RWPE1 (cell line): Measurements from ENCODE around the gene GLIS2.
"Not testable (repeated sequence)": the region's sequence is repeated elsewhere in the genome, so short reads cannot be mapped to it uniquely, and the experiment has no call there.

ENCODE experiments used
- CTCF ChIA-PET: fragments of 350-600 bp; sonication (Branson Sonifier 250); formaldehyde crosslinking; extraction: SDS; loops from one replicate; lab custom pipeline; 2021; lab: Yijun Ruan, JAX
- POLR2A ChIA-PET: fragments of 400-600 bp; formaldehyde crosslinking; extraction: SDS; loops from one replicate; lab custom pipeline; 2020; ENCODE audit warnings: antibody characterized with exemption; ENCODE audit not compliant: low non-redundant PET; lab: Yijun Ruan, JAX
- DNase-seq: peaks from one replicate; pipeline ENCODE4 v3.0.0; 2012; ENCODE audit warnings: low spot score
- H3K27ac ChIP-seq: fragments of 450-650 bp; 2 replicates; pipeline ENCODE4 v1.5.1; 2017
- CTCF ChIP-seq: fragments of 450-650 bp; conservative IDR thresholded peaks from 2 replicates; pipeline ENCODE4 v1.5.1; 2017; ENCODE audit warnings: low read depth, mild to moderate bottlenecking

GLIS2 gene

GRCh38 chr16:4332623-4333307, 16.9 kb downstream of the GLIS2 start:
- peak overlapping the region; percentile 37 for H3K27ac ChIP-seq
- no peak for DNase-seq
- CTCF ChIA-PET: interaction anchor here (0.6 to 2.1 kb wide), 3 partner anchors 44 to 108 kb away, joined by 3 to 6 read pairs (median 3); no protein-coding TSS in a partner anchor
- POLR2A ChIA-PET: no interaction called here
- TF ChIP-seq CTCF: no peak

- peak overlapping the region; percentile 37 for H3K27ac ChIP-seq
- no peak for TF ChIP-seq CTCF
- ChIA-PET POLR2A (interaction anchor here (0.6 kb wide), 1 partner anchor 387 kb away, joined by 3 read pairs; no protein-coding TSS in a partner anchor), CTCF (interaction anchor here (0.6 to 2.1 kb wide), 2 partner anchors 70 to 107 kb away, joined by 3 to 6 read pairs; no protein-coding TSS in a partner anchor)
- no peak for DNase-seq
Observed at GRCh38 chr16:4333308-4333638, 17.4 kb downstream of the GLIS2 start.

GRCh38 chr16:4333714-4334113, 17.8 kb downstream of the GLIS2 start:
- peak overlapping the region; percentile 37 for H3K27ac ChIP-seq
- POLR2A ChIA-PET: interaction anchor here (0.6 kb wide), 1 partner anchor 386 kb away, joined by 3 read pairs; no protein-coding TSS in a partner anchor
- CTCF ChIA-PET, DNase-seq: not testable (repeated sequence)

- TF ChIP-seq CTCF: no peak
- DNase-seq: no peak
- peak overlapping the region; percentile 71 for H3K27ac ChIP-seq
- CTCF ChIA-PET: interaction anchor here (0.7 kb wide), 1 partner anchor 79 kb away, joined by 3 read pairs; no protein-coding TSS in a partner anchor
- POLR2A ChIA-PET: no interaction called here
Observed at GRCh38 chr16:4334724-4335495, 19.0 kb downstream of the GLIS2 start.

GRCh38 chr16:4336701-4337539, 21.1 kb downstream of the GLIS2 start:
- POLR2A ChIA-PET: no interaction called here
- peak overlapping the region; percentile 71 for H3K27ac ChIP-seq
- no peak for TF ChIP-seq CTCF
- no peak for DNase-seq
- CTCF ChIA-PET: interaction anchor here (1.2 kb wide), 1 partner anchor 287 kb away, joined by 3 read pairs; no protein-coding TSS in a partner anchor

- no peak for TF ChIP-seq CTCF
- DNase-seq: no peak
- CTCF ChIA-PET: interaction anchor here (1.2 kb wide), 1 partner anchor 286 kb away, joined by 3 read pairs; no protein-coding TSS in a partner anchor
- peak overlapping the region; percentile 71 for H3K27ac ChIP-seq
- POLR2A ChIA-PET: no interaction called here
Observed at GRCh38 chr16:4337540-4338088, 21.7 kb downstream of the GLIS2 start.
